Thyroid gland (tissue), 4 donors: ENCODE results near the gene H6PD. TPM values are rescaled to one million over a fixed set of nuclear protein-coding genes. Genes with fewer than 3 reads are reported as not detected.
A peak's percentile ranks its signal among the peaks of the same experiment; 100 is the strongest.

ENCODE experiments used
- DNase-seq, 2 donors: peaks; one replicate each; pipeline ENCODE4 v3.0.0-alpha.2; 2019
- H3K27ac ChIP-seq, 3 donors: fragments of 200-600 bp; sonication (generic); 1 replicate in 2 of 3; 2 replicates in 1 of 3; pipeline ENCODE4 v1.5.1; 2016 to 2019; ENCODE audit warnings: mild to moderate bottlenecking in 1 of 3, moderate library complexity in 1 of 3
- H3K27me3 ChIP-seq: fragments of 200-600 bp; sonication (generic); one replicate; pipeline ENCODE4 v1.5.1; 2019
- H3K36me3 ChIP-seq, 2 donors: fragments of 200-600 bp; sonication (generic); one replicate each; pipeline ENCODE4 v1.5.1; 2016 to 2019
- H3K4me1 ChIP-seq, 2 donors: fragments of 200-600 bp; sonication (generic); one replicate each; pipeline ENCODE4 v1.5.1; 2017 to 2019
- H3K4me3 ChIP-seq, 3 donors: fragments of 200-600 bp; sonication (generic); replicated peaks in 1 of 3; 1 replicate in 2 of 3; 2 replicates in 1 of 3; pipeline ENCODE4 v1.5.1; 2016; ENCODE audit warnings: mild to moderate bottlenecking in 1 of 3
- H3K9me3 ChIP-seq: fragments of 200-600 bp; sonication (generic); one replicate; pipeline ENCODE4 v1.5.1; 2017
- POLR2A ChIP-seq, 2 donors: fragments of 450-650 bp; IDR thresholded peaks; one replicate each; pipeline ENCODE4 v1.6.1; 2017; ENCODE audit warnings: antibody characterized with exemption in 2 of 2, mild to moderate bottlenecking in 2 of 2, moderate library complexity in 1 of 2
- WGBS, 2 donors: methylation state at CpG; one replicate each; pipeline ENCODE4 v1.1.5; 2017; 5-methylcytosine and 5-hydroxymethylcytosine counted together
- intact Hi-C: fragments of 100-400 bp; cut with DNase I; formaldehyde crosslinking; loops from one replicate; pipeline ENCODE4 v1.15.1; 2023
- total RNA-seq, 4 donors: library from RNA; depleted of rRNA; stranded (reverse); fragments of >200 nt; gene quantifications; one replicate each; pipeline ENCODE4 v1.2.3, GENCODE V29; 2016
- TF ChIP-seq, protein P1 (sequence below), 6 experiments: fragments of 200-600 bp in 3 of 6; fragments of 450-650 bp in 3 of 6; sonication (generic) in 3 of 6; IDR thresholded peaks; one replicate each; pipeline ENCODE4 v1.5.1; 2016 to 2019; ENCODE audit warnings: antibody characterized with exemption in 6 of 6, mild to moderate bottlenecking in 2 of 6, inconsistent platforms in 1 of 6, moderate library complexity in 1 of 6

Gene H6PD
- total RNA-seq, 4 donors from 2014 or later, result 36.3 to 64.2 (median 43.6) TPM

GRCh38 chr1:9196129-9197040 is 38.2 kb upstream of the H6PD start:
- Histone ChIP-seq H3K27me3 (peaks cover 13% of the 10 kb centered on the region), H3K27ac (peak overlapping the region in 1 of 3 donors; percentile 41)
- no peak for TF ChIP-seq POLR2A (IDR thresholded peaks at IDR 0.05)
- TF ChIP-seq, protein P1, sequence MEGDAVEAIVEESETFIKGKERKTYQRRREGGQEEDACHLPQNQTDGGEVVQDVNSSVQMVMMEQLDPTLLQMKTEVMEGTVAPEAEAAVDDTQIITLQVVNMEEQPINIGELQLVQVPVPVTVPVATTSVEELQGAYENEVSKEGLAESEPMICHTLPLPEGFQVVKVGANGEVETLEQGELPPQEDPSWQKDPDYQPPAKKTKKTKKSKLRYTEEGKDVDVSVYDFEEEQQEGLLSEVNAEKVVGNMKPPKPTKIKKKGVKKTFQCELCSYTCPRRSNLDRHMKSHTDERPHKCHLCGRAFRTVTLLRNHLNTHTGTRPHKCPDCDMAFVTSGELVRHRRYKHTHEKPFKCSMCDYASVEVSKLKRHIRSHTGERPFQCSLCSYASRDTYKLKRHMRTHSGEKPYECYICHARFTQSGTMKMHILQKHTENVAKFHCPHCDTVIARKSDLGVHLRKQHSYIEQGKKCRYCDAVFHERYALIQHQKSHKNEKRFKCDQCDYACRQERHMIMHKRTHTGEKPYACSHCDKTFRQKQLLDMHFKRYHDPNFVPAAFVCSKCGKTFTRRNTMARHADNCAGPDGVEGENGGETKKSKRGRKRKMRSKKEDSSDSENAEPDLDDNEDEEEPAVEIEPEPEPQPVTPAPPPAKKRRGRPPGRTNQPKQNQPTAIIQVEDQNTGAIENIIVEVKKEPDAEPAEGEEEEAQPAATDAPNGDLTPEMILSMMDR (IDR thresholded peaks at IDR 0.05), result peak; percentile 61 to 91 (median 84)

DNA sequence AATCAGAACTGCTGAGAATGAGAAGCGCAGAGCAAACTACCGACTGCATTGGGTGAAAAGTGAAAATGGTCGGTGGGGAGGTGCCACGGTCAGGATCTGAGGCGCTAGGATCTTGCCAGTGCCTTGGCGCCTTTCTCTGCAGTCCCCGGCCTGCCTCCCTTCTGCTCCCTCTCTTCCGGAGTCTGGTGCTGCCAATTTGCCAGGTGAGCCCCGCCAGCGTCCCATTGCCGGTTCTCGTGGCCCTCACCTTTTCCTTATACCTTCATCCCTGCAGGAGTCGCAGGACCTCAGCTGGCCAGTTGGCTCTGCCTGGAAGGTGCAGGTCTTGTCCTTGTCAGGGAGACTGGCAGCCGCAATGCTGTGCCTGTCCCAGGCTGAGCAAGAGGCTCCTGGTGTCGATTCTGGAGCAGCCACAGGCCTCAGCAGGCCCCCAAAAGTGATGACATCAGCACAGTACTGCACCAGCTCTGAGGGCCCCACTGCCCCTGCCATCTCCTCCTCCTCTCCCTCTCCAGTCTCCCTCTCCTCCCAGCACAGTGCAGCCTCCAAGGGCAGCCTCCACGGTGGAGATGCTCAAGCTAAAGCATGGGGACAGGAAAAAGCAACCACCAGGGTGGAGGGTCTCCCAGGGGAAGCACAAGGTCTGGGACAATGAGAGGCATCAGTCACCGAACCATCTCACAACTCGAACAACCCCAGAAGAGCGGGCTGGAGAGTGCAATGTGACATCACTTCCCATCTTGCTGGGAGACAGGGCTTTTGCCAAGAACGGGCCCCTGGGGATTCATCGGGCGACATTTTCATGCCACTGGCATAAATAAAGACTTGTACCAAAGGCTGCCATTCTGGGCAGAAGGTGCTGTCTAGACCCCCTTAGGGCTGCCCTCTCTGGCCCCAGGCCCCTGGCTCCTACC is 37.1 kb upstream of the H6PD start:
- Histone ChIP-seq H3K9me3 (no peaks in the 10 kb centered on the region), H3K27me3 (peaks cover 16% of the 10 kb centered on the region), H3K36me3 (no peaks in the 10 kb centered on the region), H3K4me1 (peaks cover 7 to 36% of the 10 kb centered on the region in 2 donors), H3K4me3 (no peak overlapping the region), H3K27ac (no peak overlapping the region)
- intact Hi-C loops, result loop anchor here (5.0 to 10.0 kb wide), 2 partner anchors 53 to 85 kb away; no protein-coding TSS in a partner anchor
- WGBS, 2 donors, result 80 to 84% methylated on average over 20 to 22 of the region's 22 CpGs
- TF ChIP-seq, protein P1 (IDR thresholded peaks at IDR 0.05), result no peak
- TF ChIP-seq POLR2A (IDR thresholded peaks at IDR 0.05), result no peak
- DNase-seq, result no peak

More at GRCh38 chr1:9196129-9197040, 38.2 kb upstream of the H6PD start:
- Histone ChIP-seq H3K4me3 (no peak overlapping the region), H3K4me1 (peaks cover 7 to 27% of the 10 kb centered on the region in 2 donors), H3K9me3 (no peaks in the 10 kb centered on the region), H3K36me3 (no peaks in the 10 kb centered on the region)
- peak; percentile 74 to 75 for DNase-seq
- WGBS, 2 donors, result 20 to 21% methylated on average over 27 to 30 of the region's 31 CpGs
- intact Hi-C loops, result loop anchor here (5.0 to 10.0 kb wide), 2 partner anchors 52 to 84 kb away; no protein-coding TSS in a partner anchor

- no peak for TF ChIP-seq POLR2A (IDR thresholded peaks at IDR 0.05)
- TF ChIP-seq, protein P1 (IDR thresholded peaks at IDR 0.05), result peak in 1 of 6 experiments; percentile 12
- Histone ChIP-seq H3K27ac (no peak overlapping the region), H3K27me3 (peaks cover 27% of the 10 kb centered on the region), H3K36me3 (no peaks in the 10 kb centered on the region), H3K9me3 (no peaks in the 10 kb centered on the region), H3K4me3 (no peak overlapping the region), H3K4me1 (peaks cover 7 to 38% of the 10 kb centered on the region in 2 donors)
- DNase-seq, result no peak
- intact Hi-C loops, result loop anchor here (5.0 to 10.0 kb wide), 2 partner anchors 54 to 86 kb away; no protein-coding TSS in a partner anchor
- WGBS, 2 donors, result 22 to 54% methylated on average over 6 to 41 of the region's 54 CpGs
Measured at GRCh38 chr1:9198538-9199361, 35.8 kb upstream of the H6PD start.

DNA sequence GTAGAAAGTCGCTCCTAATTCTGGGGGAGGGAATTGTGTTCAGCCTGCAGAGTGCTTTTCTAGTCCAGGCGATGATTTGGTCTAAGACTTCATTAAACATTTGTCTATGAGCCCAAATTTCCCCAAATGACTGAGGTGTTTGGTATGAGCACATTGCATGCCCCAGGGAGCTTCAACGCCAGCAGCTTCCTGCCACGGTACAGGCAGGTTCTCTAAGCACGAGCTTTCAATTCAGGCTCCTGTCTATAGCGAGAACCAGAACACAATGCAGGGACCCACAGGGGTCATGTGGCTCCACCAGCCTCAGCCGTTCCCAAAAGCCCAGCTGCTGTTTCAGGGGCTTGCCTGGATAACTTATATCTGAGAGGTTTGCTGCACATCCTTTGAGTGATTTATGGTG is 34.1 kb upstream of the H6PD start:
- no peak overlapping the region for H3K4me3 ChIP-seq
- H3K27me3 ChIP-seq, result peaks cover 27% of the 10 kb centered on the region
- no peak for DNase-seq
- H3K4me1 ChIP-seq, result peaks cover 7 to 38% of the 10 kb centered on the region in 2 donors
- intact Hi-C loops, result no loop called here
- no peaks in the 10 kb centered on the region for H3K9me3 ChIP-seq
- 67 to 80% methylated on average over 7 of the region's 7 CpGs for whole genome bisulfite sequencing, 2 donors
- no peak for TF ChIP-seq POLR2A (IDR thresholded peaks at IDR 0.05)
- TF ChIP-seq, protein P1 (IDR thresholded peaks at IDR 0.05), result no peak
- no peak overlapping the region for H3K27ac ChIP-seq
- no peaks in the 10 kb centered on the region for H3K36me3 ChIP-seq
